Progenitor cell of endocrine pancreas (in vitro differentiated cells): ENCODE data around the gene BTN3A1. TPM values are rescaled to one million over a fixed set of nuclear protein-coding genes. Genes with fewer than 3 reads are reported as not detected.

Experiments used
- DNase-seq: peaks from one replicate; pipeline ENCODE4 v3.0.0; 2021; ENCODE audit warnings: low spot score; ENCODE audit not compliant: unreplicated experiment
- H3K27ac Mint-ChIP-seq: 2 replicates; pipeline ENCODE4 v1.8.0; 2021; ENCODE audit warnings: mild to moderate bottlenecking, moderate library complexity, mixed read lengths
- H3K27me3 Mint-ChIP-seq: 2 replicates; pipeline ENCODE4 v1.8.0; 2021; ENCODE audit warnings: mixed read lengths
- H3K36me3 Mint-ChIP-seq: 2 replicates; pipeline ENCODE4 v1.8.0; 2022; ENCODE audit warnings: mixed read lengths; ENCODE audit not compliant: insufficient read depth
- H3K4me1 Mint-ChIP-seq: 2 replicates; pipeline ENCODE4 v1.8.0; 2021; ENCODE audit warnings: low read depth, mixed read lengths
- H3K4me3 Mint-ChIP-seq: 2 replicates; pipeline ENCODE4 v1.8.0; 2021; ENCODE audit warnings: low read depth, mild to moderate bottlenecking, moderate library complexity, mixed read lengths
- H3K9me3 Mint-ChIP-seq: 2 replicates; pipeline ENCODE4 v1.8.0; 2021; ENCODE audit warnings: low read depth, mixed read lengths
- total RNA-seq: library from RNA; stranded (reverse); gene quantifications from 2 replicates; pipeline ENCODE4 v1.2.1, GENCODE V29; 2021
- TF ChIP-seq, protein P1 (sequence below): fragments of 200-600 bp; sonication (generic); IDR thresholded peaks from one replicate; pipeline ENCODE4 v1.5.0; 2021; ENCODE audit warnings: antibody characterized with exemption, mild to moderate bottlenecking; ENCODE audit not compliant: unreplicated experiment

BTN3A1 gene
- total RNA-seq, 1 donor from 2014 or later = 9.6 TPM

DNA sequence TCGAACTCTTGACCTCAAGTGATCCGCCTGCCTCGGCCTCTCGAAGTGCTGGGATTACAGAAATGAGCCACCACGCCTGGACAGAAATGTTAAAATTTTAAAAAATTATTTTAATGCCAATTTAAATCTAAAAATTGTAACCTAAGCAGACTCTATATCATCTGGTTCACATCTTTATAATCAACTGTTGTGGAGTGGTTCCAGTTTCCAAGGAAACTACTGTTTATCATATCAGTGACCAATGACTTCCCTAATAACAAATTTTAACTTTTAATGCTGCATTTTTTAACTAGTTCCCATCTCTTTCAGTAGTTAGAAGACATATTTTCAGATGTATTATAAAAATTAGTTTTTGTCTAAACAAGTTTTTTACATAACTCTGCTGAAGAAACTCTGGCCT, 42.3 kb upstream of the BTN3A1 start:
- no peak for DNase-seq
- H3K36me3 Mint-ChIP-seq = no peaks in the 10 kb centered on the region
- no peaks in the 10 kb centered on the region for H3K9me3 Mint-ChIP-seq
- peaks cover 7% of the 10 kb centered on the region for H3K4me1 Mint-ChIP-seq
- no peaks in the 10 kb centered on the region for H3K27me3 Mint-ChIP-seq
- no peak overlapping the region for H3K4me3 Mint-ChIP-seq
- no peak overlapping the region for H3K27ac Mint-ChIP-seq
- TF ChIP-seq, protein P1, sequence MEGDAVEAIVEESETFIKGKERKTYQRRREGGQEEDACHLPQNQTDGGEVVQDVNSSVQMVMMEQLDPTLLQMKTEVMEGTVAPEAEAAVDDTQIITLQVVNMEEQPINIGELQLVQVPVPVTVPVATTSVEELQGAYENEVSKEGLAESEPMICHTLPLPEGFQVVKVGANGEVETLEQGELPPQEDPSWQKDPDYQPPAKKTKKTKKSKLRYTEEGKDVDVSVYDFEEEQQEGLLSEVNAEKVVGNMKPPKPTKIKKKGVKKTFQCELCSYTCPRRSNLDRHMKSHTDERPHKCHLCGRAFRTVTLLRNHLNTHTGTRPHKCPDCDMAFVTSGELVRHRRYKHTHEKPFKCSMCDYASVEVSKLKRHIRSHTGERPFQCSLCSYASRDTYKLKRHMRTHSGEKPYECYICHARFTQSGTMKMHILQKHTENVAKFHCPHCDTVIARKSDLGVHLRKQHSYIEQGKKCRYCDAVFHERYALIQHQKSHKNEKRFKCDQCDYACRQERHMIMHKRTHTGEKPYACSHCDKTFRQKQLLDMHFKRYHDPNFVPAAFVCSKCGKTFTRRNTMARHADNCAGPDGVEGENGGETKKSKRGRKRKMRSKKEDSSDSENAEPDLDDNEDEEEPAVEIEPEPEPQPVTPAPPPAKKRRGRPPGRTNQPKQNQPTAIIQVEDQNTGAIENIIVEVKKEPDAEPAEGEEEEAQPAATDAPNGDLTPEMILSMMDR = no peak

DNA sequence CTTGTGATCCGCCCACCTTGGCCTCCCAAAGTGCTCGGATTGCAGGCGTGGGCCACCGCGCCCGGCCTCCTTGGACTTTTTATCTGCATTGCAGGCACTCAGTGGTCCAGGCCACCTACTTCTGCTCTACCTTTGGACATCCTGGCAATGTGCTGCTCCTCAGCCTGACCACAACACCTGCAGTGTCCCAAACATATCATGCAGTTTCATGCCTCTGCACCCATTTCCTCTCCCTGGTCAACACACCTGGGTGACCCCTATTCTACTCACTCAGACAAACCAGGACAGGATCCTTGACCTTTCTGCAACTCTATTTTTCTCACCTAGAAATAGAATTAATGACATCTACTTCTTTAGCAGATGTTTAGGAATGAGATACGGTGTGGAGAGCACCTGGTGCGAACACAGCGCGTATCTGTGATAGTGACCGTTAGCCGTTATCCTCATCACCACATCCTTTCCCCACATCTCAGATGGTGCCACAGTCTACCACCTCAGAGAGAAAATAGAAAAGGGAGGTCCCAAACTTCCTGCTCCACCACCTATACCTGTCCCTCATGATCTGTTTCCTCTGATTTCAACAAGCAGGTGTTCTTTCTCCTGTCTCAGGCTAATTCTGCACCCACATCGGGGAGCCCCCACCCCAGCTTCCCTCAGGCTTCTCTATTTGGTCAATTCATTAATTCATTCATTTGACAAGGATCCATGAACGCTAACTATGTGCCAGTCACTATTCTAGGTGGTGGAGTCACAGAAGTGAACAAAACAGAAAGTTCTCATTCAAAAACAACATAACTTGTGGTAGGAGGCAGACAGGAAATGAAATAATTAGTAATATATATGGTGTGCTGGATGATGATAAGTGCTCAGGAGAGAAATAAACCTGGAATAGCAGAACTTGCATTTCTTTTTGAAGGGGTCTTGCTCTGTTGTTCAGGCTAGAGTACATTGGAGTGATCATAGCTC, 41.3 kb upstream of the BTN3A1 start:
- TF ChIP-seq, protein P1 = no peak
- H3K27ac Mint-ChIP-seq = no peak overlapping the region
- no peaks in the 10 kb centered on the region for H3K9me3 Mint-ChIP-seq
- H3K4me3 Mint-ChIP-seq = no peak overlapping the region
- DNase-seq = no peak
- H3K36me3 Mint-ChIP-seq = no peaks in the 10 kb centered on the region
- H3K27me3 Mint-ChIP-seq = no peaks in the 10 kb centered on the region
- peaks cover 7% of the 10 kb centered on the region for H3K4me1 Mint-ChIP-seq

DNA sequence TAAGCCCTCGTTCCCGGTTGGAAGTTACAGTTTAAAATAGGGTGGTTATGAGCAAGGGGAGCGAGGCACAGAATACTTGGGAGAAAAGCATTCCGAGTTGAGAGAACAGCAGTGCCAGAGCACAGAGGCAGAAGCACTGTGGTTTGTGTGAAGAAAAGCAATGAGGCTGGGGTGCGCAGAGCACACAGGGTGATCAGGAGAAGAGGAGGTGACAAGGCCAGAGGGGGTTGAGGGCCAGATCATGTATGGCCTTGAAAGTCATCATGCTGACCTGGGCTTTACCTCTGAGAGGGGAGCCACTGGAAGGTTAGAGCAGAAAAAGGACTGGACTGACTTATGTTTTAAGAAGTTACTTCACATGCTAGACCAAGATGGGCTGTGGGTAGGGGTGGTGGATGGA, 40.5 kb upstream of the BTN3A1 start:
- Mint-ChIP-seq H3K9me3 (no peaks in the 10 kb centered on the region), H3K36me3 (no peaks in the 10 kb centered on the region), H3K27ac (no peak overlapping the region), H3K27me3 (no peaks in the 10 kb centered on the region), H3K4me1 (peaks cover 7% of the 10 kb centered on the region), H3K4me3 (no peak overlapping the region)
- no peak for DNase-seq
- TF ChIP-seq, protein P1 = no peak

DNA sequence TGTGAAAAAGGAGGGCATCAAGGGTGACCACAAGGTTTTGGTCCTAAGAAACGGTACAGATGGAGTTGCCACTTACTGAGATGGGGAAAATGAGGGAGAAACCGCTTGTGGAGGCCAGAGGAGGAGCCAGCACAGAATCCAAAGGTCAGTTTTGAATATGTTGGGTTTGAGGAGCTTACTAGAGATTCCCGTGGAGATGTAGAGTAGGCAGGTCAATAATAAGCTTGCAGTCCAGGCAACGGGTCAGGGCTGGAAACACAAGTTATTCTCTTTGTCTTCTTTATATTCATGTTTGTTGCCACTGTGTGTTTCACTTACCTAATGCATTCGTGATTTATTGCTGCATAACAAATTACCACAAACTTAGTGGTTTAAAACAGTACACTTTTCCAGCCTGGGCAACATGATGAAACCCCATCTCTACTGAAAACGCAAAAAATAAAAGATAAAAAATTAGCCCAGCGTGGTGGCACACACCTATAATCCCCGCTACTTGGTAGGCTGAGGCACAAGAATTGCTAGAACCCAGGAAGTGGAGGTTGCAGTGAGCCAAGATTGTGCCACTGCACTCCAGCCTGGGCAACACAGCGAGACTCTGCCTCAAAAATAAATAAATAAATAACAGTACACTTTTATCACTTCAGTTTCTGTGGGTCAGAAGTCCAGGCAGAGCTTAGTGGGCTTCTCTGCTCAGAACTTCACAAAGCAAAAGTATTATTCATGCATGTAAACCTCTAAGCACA, 39.8 kb upstream of the BTN3A1 start:
- H3K36me3 Mint-ChIP-seq = no peaks in the 10 kb centered on the region
- no peaks in the 10 kb centered on the region for H3K9me3 Mint-ChIP-seq
- TF ChIP-seq, protein P1 = no peak
- no peak for DNase-seq
- H3K4me1 Mint-ChIP-seq = peaks cover 7% of the 10 kb centered on the region
- H3K27me3 Mint-ChIP-seq = no peaks in the 10 kb centered on the region
- no peak overlapping the region for H3K27ac Mint-ChIP-seq
- H3K4me3 Mint-ChIP-seq = no peak overlapping the region

DNA sequence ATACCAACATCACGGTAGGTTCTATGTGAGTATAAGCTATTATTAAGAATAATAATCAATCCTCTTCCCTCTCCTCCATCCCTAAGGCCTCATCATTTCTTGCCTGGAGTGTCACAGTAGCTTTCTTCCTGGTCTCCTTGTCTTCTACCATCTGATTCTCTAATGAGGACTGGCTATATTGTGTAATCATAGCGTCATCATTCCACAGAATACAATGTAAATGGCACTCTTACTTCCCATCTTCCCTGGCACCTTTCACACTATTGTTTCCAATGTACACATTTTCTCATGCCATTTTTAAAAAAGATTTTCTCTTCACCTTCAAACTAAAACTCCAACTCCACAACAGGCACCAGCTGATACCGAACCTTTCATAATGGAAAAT, 39.2 kb upstream of the BTN3A1 start:
- TF ChIP-seq, protein P1 = no peak
- DNase-seq = no peak
- no peaks in the 10 kb centered on the region for H3K27me3 Mint-ChIP-seq
- H3K27ac Mint-ChIP-seq = no peak overlapping the region
- H3K36me3 Mint-ChIP-seq = no peaks in the 10 kb centered on the region
- peaks cover 7% of the 10 kb centered on the region for H3K4me1 Mint-ChIP-seq
- no peak overlapping the region for H3K4me3 Mint-ChIP-seq
- H3K9me3 Mint-ChIP-seq = no peaks in the 10 kb centered on the region
